ENCODE data around the gene XPR1.

XPR1 gene

GRCh38 chr1:180631766-180632325, at the start of gene XPR1:
Gene XPR1, plus strand, starts transcription at chr1:180632022. Its CDS starts 180 bp downstream, at chr1:180632202.
- DNase-seq (ENCODE audit: low read depth): peak; percentile 97

- no peak for DNase-seq (ENCODE audit: low read depth)
Measured at GRCh38 chr1:180584869-180585268, 47.0 kb upstream of the XPR1 start.

GRCh38 chr1:180585994-180586359, 45.8 kb upstream of the XPR1 start:
- no peak for DNase-seq (ENCODE audit: low read depth)

GRCh38 chr1:180586671-180587155, 45.1 kb upstream of the XPR1 start:
- no peak for DNase-seq (ENCODE audit: low read depth)

- no peak for DNase-seq (ENCODE audit: low read depth)
Measured at GRCh38 chr1:180588121-180588520, 43.7 kb upstream of the XPR1 start.

GRCh38 chr1:180590889-180591288, 40.9 kb upstream of the XPR1 start:
- no peak for DNase-seq (ENCODE audit: low read depth)

- DNase-seq (ENCODE audit: low read depth): no peak
Measured at GRCh38 chr1:180593382-180593781, 38.4 kb upstream of the XPR1 start.

- DNase-seq (ENCODE audit: low read depth): no peak
Measured at GRCh38 chr1:180594723-180595122, 37.1 kb upstream of the XPR1 start.

- no peak for DNase-seq (ENCODE audit: low read depth)
Measured at GRCh38 chr1:180595966-180596365, 35.9 kb upstream of the XPR1 start.

- DNase-seq (ENCODE audit: low read depth): no peak
Measured at GRCh38 chr1:180597520-180597919, 34.3 kb upstream of the XPR1 start.

GRCh38 chr1:180598333-180598974, 33.4 kb upstream of the XPR1 start:
- no peak for DNase-seq (ENCODE audit: low read depth)

- no peak for DNase-seq (ENCODE audit: low read depth)
Measured at GRCh38 chr1:180600343-180600742, 31.5 kb upstream of the XPR1 start.

- no peak for DNase-seq (ENCODE audit: low read depth)
Measured at GRCh38 chr1:180601512-180601911, 30.3 kb upstream of the XPR1 start.

GRCh38 chr1:180603223-180603849, 28.5 kb upstream of the XPR1 start:
- DNase-seq (ENCODE audit: low read depth): no peak

GRCh38 chr1:180603850-180604226, 28.0 kb upstream of the XPR1 start:
- no peak for DNase-seq (ENCODE audit: low read depth)

GRCh38 chr1:180606155-180606554, 25.7 kb upstream of the XPR1 start:
- DNase-seq (ENCODE audit: low read depth): no peak

- DNase-seq (ENCODE audit: low read depth): no peak
Measured at GRCh38 chr1:180609643-180610555, 21.9 kb upstream of the XPR1 start.

- no peak for DNase-seq (ENCODE audit: low read depth)
Measured at GRCh38 chr1:180610556-180611015, 21.2 kb upstream of the XPR1 start.

GRCh38 chr1:180611016-180611930, 20.5 kb upstream of the XPR1 start:
- DNase-seq (ENCODE audit: low read depth): no peak

- no peak for DNase-seq (ENCODE audit: low read depth)
Measured at GRCh38 chr1:180612632-180613031, 19.2 kb upstream of the XPR1 start.

- no peak for DNase-seq (ENCODE audit: low read depth)
Measured at GRCh38 chr1:180614730-180615129, 17.1 kb upstream of the XPR1 start.

Data from activated T-cell treated with anti-CD3 and anti-CD28 coated beads for 1 hour (primary cell).